ENCODE measurements around the gene NAPSA. TPM values are rescaled to one million over a fixed set of nuclear protein-coding genes. Genes with fewer than 3 reads are reported as not detected.

The NAPSA gene
- total and polyA plus RNA-seq, 9 of the 15 experiments (the other 6 are each of a cell fraction or from before 2014, with no cell fraction given), result 0.25 to 1.9 (median 0.69) TPM

GRCh38 chr19:50333235-50333736, 32.2 kb downstream of the NAPSA start (continued):
- no peak for TF ChIP-seq CREB3 (tag; conservative IDR thresholded peaks at IDR 0.05; ENCODE audit: low read depth)
- TF ChIP-seq, protein P1, sequence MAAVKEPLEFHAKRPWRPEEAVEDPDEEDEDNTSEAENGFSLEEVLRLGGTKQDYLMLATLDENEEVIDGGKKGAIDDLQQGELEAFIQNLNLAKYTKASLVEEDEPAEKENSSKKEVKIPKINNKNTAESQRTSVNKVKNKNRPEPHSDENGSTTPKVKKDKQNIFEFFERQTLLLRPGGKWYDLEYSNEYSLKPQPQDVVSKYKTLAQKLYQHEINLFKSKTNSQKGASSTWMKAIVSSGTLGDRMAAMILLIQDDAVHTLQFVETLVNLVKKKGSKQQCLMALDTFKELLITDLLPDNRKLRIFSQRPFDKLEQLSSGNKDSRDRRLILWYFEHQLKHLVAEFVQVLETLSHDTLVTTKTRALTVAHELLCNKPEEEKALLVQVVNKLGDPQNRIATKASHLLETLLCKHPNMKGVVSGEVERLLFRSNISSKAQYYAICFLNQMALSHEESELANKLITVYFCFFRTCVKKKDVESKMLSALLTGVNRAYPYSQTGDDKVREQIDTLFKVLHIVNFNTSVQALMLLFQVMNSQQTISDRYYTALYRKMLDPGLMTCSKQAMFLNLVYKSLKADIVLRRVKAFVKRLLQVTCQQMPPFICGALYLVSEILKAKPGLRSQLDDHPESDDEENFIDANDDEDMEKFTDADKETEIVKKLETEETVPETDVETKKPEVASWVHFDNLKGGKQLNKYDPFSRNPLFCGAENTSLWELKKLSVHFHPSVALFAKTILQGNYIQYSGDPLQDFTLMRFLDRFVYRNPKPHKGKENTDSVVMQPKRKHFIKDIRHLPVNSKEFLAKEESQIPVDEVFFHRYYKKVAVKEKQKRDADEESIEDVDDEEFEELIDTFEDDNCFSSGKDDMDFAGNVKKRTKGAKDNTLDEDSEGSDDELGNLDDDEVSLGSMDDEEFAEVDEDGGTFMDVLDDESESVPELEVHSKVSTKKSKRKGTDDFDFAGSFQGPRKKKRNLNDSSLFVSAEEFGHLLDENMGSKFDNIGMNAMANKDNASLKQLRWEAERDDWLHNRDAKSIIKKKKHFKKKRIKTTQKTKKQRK (IDR thresholded peaks at IDR 0.05; ENCODE audit: borderline replicate concordance, low read depth, low read length), result no peak
- TF ChIP-seq ZNF766 (CRISPR knock-in tag; conservative IDR thresholded peaks at IDR 0.05), result peak; percentile 84
- TF ChIP-seq SRSF7 (optimal IDR thresholded peaks at IDR 0.05; ENCODE audit: low read depth, low read length), result no peak
- TF ChIP-seq, protein P2, sequence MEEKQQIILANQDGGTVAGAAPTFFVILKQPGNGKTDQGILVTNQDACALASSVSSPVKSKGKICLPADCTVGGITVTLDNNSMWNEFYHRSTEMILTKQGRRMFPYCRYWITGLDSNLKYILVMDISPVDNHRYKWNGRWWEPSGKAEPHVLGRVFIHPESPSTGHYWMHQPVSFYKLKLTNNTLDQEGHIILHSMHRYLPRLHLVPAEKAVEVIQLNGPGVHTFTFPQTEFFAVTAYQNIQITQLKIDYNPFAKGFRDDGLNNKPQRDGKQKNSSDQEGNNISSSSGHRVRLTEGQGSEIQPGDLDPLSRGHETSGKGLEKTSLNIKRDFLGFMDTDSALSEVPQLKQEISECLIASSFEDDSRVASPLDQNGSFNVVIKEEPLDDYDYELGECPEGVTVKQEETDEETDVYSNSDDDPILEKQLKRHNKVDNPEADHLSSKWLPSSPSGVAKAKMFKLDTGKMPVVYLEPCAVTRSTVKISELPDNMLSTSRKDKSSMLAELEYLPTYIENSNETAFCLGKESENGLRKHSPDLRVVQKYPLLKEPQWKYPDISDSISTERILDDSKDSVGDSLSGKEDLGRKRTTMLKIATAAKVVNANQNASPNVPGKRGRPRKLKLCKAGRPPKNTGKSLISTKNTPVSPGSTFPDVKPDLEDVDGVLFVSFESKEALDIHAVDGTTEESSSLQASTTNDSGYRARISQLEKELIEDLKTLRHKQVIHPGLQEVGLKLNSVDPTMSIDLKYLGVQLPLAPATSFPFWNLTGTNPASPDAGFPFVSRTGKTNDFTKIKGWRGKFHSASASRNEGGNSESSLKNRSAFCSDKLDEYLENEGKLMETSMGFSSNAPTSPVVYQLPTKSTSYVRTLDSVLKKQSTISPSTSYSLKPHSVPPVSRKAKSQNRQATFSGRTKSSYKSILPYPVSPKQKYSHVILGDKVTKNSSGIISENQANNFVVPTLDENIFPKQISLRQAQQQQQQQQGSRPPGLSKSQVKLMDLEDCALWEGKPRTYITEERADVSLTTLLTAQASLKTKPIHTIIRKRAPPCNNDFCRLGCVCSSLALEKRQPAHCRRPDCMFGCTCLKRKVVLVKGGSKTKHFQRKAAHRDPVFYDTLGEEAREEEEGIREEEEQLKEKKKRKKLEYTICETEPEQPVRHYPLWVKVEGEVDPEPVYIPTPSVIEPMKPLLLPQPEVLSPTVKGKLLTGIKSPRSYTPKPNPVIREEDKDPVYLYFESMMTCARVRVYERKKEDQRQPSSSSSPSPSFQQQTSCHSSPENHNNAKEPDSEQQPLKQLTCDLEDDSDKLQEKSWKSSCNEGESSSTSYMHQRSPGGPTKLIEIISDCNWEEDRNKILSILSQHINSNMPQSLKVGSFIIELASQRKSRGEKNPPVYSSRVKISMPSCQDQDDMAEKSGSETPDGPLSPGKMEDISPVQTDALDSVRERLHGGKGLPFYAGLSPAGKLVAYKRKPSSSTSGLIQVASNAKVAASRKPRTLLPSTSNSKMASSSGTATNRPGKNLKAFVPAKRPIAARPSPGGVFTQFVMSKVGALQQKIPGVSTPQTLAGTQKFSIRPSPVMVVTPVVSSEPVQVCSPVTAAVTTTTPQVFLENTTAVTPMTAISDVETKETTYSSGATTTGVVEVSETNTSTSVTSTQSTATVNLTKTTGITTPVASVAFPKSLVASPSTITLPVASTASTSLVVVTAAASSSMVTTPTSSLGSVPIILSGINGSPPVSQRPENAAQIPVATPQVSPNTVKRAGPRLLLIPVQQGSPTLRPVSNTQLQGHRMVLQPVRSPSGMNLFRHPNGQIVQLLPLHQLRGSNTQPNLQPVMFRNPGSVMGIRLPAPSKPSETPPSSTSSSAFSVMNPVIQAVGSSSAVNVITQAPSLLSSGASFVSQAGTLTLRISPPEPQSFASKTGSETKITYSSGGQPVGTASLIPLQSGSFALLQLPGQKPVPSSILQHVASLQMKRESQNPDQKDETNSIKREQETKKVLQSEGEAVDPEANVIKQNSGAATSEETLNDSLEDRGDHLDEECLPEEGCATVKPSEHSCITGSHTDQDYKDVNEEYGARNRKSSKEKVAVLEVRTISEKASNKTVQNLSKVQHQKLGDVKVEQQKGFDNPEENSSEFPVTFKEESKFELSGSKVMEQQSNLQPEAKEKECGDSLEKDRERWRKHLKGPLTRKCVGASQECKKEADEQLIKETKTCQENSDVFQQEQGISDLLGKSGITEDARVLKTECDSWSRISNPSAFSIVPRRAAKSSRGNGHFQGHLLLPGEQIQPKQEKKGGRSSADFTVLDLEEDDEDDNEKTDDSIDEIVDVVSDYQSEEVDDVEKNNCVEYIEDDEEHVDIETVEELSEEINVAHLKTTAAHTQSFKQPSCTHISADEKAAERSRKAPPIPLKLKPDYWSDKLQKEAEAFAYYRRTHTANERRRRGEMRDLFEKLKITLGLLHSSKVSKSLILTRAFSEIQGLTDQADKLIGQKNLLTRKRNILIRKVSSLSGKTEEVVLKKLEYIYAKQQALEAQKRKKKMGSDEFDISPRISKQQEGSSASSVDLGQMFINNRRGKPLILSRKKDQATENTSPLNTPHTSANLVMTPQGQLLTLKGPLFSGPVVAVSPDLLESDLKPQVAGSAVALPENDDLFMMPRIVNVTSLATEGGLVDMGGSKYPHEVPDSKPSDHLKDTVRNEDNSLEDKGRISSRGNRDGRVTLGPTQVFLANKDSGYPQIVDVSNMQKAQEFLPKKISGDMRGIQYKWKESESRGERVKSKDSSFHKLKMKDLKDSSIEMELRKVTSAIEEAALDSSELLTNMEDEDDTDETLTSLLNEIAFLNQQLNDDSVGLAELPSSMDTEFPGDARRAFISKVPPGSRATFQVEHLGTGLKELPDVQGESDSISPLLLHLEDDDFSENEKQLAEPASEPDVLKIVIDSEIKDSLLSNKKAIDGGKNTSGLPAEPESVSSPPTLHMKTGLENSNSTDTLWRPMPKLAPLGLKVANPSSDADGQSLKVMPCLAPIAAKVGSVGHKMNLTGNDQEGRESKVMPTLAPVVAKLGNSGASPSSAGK (IDR thresholded peaks at IDR 0.05), result no peak
- TF ChIP-seq POLR2AphosphoS5 (IDR thresholded peaks at IDR 0.05; ENCODE audit: control insufficient read depth, insufficient read depth, low read depth, low read length), result no peak
- TF ChIP-seq SMAD4 (CRISPR knock-in tag; conservative IDR thresholded peaks at IDR 0.05), result peak; percentile 97
- TF ChIP-seq RAD51 (IDR thresholded peaks at IDR 0.05; ENCODE audit: borderline replicate concordance, low read depth), result no peak

All from K562 (cell line).